Measurements from ENCODE around the gene CMPK2.
"Not testable (repeated sequence)": the region's sequence is repeated elsewhere in the genome, so short reads cannot be mapped to it uniquely, and the experiment has no call there.

Gene CMPK2

DNA sequence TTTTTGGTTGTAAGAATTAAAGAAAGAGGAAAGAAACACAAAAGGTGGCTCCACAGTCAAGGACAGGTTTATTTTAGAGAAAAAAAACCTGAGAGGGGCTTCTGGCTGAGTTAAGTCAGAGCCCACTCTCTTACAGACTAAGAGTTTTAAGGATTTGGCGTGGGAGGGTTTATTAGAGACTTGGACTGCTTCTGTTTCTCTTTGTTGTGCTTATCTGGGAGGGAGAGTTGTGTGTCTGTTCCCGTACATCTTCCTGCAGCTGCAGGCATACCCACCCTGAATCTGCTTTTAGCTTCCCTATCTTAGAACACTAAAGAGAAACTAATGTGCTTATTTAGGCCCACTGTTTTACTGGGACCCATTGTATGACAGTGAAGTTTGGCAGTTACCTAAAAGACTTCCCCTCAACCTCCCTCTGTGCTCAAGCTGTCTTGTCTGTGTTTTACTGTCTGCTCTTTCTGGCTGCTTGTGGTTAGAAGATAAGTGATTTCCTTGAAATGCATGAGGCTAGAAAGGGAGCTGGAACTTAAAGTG is 14.6 kb upstream of the CMPK2 start:
- DNase-seq = no peak

DNA sequence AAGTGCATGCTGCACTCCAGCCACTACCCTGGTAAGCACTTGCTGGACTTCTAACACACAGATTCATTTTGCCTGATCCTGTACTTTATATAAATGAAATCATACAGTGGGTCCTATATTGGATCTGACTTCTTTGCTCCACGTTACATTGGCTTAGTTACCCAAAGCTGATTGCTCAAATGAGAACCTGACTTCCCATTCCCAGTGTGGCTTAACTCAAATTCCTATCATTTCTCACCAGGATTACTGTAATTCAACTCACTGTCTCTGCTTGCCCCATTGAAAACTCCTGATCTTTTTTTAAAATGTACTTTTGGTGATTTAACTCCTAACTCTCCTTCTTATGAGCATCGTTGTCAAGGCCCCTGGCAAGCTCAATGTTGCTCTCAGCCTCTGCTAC is 13.3 kb upstream of the CMPK2 start:
- no peak for DNase-seq

DNA sequence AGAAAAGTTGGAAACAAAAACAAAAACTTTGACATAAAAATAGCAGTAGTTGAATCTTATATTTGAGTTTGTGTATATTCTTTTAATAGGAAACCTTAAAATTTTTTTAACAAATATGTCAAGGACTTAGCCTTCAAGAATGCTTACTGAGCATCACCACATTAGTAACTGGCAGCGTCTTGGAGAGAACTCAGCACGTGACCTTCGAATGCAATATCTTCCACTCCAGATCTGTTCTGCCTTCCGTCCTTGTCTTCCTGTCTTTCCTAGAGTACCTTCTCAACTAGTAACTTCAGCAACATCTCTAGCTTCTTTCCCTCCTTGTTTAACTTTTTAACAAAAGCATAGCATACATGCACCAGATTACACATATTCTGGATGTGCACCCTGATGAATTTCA is 12.8 kb upstream of the CMPK2 start:
- no peak for DNase-seq

DNA sequence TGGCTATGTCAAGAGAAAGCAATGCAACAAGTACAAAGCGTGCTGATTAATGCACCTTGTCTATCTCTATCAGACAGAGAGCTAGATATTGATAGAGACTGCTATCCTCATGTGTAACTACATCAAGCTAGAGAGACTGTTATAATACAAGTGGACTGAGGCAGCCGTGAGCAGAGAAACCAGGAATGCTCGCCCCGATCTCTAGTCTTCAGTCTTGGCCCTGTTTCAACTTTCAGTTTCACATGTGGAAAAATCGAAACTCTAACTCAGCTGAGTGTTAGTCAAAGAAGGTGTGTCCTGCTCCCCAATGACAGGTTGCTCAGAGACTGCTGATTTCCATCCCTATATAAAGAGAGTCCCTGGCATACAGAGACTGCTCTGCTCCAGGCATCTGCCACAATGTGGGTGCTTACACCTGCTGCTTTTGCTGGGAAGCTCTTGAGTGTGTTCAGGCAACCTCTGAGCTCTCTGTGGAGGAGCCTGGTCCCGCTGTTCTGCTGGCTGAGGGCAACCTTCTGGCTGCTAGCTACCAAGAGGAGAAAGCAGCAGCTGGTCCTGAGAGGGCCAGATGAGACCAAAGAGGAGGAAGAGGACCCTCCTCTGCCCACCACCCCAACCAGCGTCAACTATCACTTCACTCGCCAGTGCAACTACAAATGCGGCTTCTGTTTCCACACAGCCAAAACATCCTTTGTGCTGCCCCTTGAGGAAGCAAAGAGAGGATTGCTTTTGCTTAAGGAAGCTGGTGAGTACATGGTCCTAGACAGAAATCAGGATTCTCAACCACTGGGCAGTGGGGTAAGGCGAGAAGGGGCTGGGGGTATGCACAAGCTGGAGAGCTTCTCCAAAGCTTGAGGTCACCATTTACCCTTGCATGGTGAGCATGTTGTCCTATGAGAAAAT is 11.9 kb upstream of the CMPK2 start, which contains the start of gene RSAD2:
TSS of gene RSAD2 (plus strand) at position 376 of the 903 bp plus-strand sequence. CDS start at position 400, 24 bp downstream.
- DNase-seq = peak in 1 of 2 donors; percentile 12

DNA sequence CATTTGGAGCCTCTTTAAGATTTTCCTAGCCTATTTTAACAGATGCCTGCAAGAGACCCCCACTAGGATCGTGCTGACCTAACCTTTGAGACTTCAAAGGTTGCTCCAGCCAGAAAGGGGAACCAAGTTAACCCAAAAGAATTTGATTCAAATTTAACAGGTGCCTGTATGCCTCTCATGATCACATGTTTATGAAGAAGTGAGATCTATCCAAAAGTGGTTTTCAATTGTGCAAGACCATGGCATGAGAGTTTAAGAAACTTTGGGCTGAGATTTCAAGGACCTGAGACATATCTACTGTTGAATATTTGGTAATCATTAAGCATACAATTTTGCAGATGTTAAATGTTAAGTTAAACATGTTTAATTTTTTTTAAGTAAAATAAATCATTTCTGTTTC is 10.6 kb upstream of the CMPK2 start:
- no peak for DNase-seq

DNA sequence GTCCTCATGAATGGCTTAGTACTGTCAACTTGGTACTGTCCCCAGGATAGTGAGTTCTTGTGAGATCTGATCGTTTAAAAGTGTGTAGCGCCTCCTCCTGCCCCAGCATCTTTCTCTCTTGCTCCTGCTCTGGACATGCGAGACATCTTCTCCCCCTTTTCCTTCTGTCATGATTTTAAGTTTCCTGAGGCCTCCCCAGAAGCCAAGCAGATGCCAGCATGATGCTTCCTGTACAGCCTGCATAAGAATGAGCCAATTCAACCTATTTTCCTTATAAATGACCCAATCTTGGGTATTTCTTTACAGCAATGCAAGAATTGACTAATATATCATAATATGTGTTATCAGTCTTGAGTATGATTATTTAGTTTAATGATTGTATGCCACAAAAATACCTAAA is 8.3 kb upstream of the CMPK2 start:
- DNase-seq = no peak

DNA sequence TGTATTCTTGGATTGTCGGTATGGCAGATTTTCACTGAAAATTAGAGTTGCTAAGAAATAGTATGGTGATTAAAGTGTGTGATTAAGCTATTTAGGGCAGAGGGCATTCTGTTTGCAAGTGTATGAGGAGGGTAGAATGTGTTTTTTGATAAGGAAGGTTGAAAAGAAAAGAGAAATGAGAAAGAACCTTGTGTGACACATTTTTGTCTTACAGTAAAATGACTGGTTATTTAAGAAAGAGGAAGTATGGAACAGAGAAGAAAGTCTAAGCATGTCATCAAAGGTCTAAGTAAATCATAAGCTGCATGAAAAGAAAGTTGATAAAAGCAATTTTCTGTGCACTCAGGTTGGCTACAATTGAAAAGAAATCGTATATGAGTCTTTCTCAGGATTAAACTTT is 6.7 kb upstream of the CMPK2 start:
- DNase-seq = no peak

DNA sequence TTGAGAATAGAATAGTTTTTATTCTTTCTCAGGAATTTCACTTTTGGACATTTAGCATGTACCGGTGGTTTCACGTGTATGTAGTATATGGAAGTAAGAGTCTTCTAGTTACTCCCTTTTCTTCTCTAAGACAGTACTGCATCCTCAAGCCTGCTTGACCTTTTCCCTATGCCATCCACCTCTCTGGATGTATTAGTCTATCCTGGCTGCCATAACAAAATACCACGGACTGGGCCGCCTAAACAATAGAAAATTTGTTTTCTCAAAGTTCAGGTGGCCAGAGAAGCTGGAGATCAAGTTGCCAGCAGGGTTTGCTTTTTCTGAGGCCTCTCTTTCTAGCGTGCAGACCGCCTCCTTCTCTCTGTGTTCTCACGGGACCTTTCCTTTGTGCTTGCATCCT is 1.3 kb upstream of the CMPK2 start:
- no peak for DNase-seq

DNA sequence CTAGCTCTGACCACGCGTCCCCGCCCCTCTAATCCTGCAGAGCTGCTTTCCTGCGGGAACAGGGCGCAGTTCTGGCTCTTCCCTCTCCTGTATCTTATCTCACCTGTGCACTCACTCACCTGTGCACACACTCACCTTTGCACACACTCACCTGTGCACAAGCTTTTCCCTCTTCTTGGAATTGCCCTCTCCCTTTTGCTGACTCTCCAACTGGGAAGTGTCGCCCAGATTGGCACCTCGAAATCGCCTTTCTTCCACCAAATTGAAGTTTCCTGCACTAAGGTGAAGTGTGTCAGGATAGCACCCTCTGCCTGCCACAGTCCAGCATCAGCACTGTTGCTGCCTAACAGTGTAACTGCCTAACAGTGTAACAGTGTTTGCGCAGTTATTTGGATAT is 566 bp upstream of the CMPK2 start:
- peak; percentile 25 to 37 for DNase-seq

DNA sequence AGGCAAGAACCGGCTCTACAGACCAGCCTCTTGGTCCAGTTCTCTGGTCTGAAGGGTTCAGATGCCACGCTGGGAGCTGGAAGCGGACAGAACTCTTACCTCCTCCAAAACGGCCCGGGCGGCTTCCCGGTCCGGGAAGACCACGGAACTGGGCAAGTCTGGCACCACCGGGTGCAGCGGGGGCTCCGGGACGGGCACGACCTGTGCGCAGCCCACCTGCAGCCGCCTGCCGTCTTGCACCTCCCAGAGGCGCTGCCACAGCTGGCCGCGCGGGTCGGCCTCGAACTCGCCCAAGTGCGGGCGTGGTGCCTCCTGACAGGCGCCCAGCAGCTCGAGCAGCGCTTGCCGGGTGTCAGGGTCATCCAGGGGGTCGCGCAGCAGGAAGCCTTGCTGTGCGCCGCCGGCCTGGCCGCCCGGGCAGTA is 773 bp downstream of the CMPK2 start:
- DNase-seq = peak; percentile 22 to 38

DNA sequence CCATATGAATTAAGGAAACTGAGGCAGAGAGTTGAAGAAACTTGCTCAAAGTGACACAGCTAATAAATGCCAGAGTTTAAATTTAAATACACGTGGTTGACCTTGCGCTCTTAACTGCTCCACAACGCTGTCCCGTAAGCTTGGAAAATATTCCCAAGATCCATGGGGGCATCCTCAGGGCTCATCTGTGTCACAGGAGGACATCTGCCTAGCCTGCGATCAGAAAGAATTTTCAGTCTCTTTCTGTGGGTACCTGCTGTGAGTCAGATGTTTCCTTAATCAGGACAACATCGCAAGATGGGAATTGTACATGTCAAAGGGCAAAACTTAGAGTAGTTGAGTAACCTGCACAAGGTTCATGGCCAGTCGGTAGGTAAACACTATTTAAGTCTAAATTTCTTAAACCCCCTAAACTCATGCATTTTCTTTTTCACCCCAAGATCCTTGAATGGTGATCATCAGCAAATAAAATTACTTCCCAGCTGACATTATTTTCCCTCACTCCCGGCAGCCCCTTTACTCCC is 1.4 kb downstream of the CMPK2 start:
- DNase-seq = no peak

DNA sequence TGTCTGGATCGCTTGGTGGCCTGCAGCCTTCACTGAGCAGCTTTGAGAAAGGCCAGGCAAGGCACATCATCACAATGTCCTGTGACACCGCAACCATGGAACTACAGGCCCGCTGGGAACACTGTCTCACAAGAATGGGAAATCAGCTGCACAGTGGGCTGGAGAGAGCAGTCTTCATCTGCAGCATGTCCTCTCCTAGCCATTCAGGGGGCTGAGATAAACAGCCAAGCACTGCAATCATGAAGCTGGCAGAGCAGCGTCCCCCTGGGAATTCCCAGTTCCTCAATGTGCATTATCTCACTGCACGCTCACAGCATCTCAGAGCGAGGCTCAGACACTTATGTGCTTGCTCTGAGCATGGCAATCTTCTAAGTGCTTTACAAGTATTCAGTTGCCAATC is 1.9 kb downstream of the CMPK2 start:
- DNase-seq = no peak

DNA sequence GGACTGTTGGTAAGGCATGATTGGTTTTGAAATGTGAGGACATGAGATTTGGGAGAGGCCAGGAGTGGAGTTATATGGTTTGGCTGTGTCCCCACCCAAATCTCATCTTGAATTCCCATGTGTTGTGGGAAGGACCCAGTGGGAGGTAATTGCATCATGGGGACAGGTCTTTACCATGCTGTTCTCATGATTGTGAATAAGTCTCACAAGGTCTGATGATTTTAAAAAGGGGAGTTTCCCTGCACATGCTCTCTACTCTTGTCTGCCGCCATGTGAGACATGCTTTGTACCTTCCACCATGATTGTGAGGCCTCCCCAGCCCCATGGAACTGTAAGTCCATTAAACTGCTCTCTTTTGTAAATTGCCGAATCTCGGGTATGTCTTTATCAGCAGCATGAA is 5.4 kb downstream of the CMPK2 start:
- DNase-seq = no peak

DNA sequence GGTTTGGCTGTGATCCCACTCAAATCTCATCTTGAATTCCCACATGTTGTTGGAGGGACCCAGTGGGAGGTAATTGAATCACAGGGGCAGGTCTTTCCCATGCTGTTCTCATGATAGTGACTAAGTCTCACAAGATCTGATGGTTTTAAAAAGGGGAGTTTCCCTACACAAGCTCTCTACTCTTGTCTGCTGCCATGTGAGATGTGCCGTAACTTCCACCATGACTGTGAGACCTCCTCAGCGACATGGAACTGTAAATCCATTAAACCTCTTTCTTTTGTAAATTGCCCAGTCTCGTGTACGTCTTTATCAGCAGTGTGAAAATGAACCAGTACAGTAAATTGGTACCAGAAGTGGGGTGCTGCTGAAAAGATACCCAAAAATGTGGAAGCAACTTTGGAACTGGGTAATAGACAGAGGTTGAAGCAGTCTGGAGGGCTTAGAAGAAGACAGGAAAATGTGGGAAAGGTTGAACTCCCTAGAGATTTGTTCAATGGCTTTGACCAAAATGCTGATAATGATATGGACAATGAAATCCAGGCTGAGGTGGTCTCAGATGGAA is 7.2 kb downstream of the CMPK2 start:
- not testable (repeated sequence) for DNase-seq

DNA sequence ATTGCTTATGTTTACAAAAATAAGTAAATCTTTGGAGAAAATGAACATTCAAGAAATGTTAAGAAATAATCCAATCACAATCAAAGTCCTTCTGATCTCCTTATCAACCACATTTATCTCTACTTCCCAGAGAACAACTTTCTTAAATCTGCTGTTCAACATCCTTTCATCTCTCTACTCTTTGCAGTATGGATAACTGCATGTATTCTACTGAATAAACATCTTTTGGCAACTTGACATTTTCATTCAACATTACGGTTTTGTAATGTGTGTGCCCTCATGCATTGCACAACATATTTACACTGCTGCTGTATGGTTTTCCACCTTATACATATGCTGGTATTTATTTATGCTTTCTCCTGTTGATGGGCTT is 9.2 kb downstream of the CMPK2 start:
- DNase-seq = no peak

DNA sequence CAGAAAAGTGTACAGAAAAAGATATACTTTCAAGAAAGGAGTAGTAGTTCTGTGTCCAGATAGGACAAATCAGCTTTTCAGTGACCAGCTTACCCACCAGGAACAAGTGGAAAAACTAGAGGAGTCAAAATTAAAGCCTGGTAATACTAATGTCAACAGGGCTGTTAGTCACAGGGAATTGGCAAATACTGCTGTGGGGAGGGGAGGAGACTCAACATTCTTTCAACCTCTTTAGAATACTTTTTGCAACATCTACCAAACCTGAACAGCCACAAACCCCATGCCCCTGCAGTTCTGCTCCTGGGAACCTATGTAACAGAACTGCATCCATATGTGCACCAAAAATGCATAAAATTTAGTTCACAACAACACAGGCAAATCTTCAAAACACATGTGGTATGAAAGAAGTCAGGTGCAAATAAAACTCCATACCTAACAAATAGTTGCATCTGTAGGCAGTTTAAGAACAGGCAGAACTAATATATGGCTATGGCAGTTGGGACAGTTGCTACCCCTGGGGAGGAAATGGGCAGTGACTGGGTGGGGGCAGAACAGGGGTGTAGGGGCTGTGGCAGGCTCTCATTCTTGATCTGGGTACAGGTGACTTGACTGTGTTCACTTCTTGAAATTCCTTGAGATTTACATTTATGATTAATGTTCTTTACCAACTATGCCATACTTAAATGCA is 9.7 kb downstream of the CMPK2 start:
- DNase-seq = no peak

DNA sequence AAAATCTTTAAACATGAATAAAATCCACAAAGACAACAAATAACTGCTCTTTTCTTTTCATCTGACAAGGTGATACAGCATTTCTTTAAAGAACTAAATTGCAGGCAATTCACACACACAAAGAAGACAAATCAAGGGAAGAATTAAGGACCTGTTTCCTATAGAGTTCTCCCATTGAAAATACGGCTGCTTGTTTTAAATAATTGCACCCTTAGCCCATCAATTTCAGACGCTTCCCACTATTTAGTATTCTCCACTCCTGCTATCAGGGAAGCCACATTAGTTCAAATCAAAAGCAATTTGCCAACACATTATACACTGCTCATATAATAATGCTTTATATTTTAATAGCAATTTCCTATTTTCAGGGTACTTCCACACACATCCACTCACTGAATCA is 11.3 kb downstream of the CMPK2 start:
- DNase-seq = no peak

DNA sequence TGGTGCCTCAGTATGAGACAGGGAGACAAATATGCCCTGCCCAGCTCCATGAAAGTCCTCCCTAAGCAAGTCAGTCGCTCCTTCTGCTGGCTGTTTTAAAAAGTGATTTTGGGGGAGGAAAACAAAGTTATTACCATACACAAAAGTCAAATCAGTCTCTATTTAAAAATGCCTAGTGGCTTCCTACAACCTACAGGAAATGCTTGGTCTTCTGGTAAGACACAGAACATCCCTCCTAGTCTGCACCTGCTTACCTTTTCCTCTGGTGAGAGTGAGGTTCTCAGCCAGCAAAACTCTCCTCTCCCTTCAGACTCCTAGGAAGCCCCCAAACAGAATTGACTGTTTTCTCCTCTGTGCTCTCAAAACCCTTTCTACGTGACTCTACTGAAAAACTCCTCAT is 13.5 kb downstream of the CMPK2 start:
- DNase-seq = no peak

DNA sequence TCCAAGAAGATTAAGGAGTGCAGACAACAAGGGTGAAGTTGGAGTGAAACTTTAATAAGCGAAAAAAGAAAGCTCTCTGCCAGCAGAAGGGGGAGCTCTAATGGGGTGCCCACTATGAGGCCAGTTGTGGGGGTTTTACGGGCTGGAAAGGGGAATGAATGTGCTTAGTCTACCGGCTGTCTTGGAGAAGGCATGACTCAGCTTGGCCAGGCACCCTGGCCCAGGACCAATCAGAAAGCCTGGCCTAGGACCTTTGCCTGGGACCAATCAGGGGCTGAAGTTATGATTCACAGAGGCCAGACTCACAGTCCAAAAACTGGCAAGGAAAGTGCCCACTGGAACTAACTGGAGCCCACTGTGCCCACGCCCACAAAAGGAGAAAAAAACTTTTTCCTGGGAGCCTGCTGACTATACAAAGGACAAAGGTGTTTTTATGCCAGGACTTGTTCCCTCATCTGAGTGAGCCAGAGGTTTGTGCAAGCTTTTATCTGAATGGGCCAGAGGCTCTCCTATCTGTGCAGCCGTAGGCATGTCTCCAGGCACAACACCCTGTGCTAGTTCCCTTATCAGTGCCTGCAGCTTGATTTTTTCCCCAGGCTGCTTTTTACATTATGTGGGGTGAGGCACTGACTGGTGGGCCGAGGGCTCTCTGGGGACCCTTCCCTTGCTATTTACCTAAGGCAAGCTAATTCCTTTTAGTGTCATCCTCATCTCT is 18.6 kb downstream of the CMPK2 start:
- DNase-seq = no peak

DNA sequence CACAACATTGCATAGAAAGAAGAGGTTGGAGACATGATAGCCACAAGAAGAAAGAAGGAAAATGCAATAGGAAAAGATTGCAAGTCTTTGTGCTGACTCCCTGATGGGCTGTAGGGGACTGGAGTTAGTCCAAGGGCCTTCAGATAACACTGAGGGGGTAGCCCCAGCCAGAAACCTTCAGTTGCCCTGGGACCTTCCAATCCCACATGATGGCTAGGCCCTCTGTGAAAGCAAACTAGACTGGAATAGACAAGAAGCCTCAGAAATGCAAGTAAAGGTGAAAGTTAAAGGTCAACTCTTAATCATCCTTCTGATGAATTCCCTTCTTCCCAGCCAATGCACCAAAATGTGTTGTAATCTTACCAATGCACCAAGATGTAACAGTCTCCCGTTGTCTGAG is 19.2 kb downstream of the CMPK2 start:
- no peak for DNase-seq

DNA sequence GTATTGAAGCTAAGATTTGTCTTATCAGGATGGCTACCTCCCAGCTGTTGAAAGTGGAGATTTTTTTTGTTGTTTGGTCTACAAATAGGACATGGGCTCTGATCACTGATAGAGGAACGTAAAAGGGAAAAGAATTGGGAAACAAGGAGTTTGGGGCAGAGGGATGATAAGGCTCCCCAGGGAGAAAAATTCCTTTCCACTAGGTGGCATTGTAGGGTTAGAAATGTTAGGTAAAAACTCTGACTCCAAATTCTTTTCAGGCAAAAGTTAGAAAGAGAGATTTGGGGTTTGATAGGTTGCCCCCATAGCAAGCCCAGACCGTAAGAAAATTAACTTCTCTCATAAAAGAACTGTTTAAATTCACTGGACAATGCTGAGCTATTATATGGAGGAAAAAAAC is 19.8 kb downstream of the CMPK2 start:
- no peak for DNase-seq

DNA sequence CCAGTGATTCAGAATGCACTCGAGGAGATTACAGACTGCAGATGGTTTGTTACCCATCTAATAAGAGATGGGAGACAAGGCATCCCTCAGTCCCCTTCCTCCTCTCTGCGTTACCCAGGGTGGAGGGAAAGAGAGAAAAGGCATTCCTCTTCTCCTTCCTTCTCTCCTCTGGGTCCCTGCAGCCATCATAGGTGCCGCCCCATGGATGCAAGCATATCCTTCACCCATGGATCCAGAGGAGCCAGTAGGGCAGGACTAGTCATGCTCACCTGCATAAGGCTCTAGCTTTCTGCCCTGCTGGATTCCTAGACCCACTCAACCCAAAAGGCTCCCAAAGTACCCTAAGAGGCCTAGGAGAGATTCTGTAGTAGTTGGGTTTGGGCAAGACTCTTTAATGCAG is 20.4 kb downstream of the CMPK2 start:
- no peak for DNase-seq

Measured in stimulated activated CD4-positive, alpha-beta T cell treated with anti-CD3 and anti-CD28 coated beads, Interleukin-2, amount 100 ng/mL, for 24 hours (primary cell).